BE2C (cell line): ENCODE data around the gene SMAD3.

Experiments
- DNase-seq: peaks from one replicate; pipeline ENCODE4 v3.0.0-alpha.2; 2020
- H3K27me3 ChIP-seq: fragments of 250-450 bp; sonication (Bioruptor Pico); 2 replicates; pipeline ENCODE4 v1.5.1; 2020; ENCODE audit warnings: mild to moderate bottlenecking
- H3K36me3 ChIP-seq: fragments of 250-450 bp; sonication (Bioruptor Pico); 2 replicates; pipeline ENCODE4 v1.5.1; 2020; ENCODE audit warnings: mild to moderate bottlenecking
- H3K4me1 ChIP-seq: fragments of 250-450 bp; sonication (Bioruptor Pico); 2 replicates; pipeline ENCODE4 v1.5.1; 2020
- H3K4me3 ChIP-seq: 2 replicates; pipeline ENCODE4 v1.5.1; 2011; ENCODE audit warnings: low read depth, low read length
- H3K9me3 ChIP-seq: fragments of 250-450 bp; sonication (Bioruptor Pico); 2 replicates; pipeline ENCODE4 v1.5.1; 2020
- CTCF ChIP-seq: IDR thresholded peaks from 2 replicates; pipeline ENCODE4 v1.5.1; 2012; ENCODE audit warnings: mild to moderate bottlenecking, low read depth, low read length

SMAD3 gene

GRCh38 chr15:67144609-67145311 is 79.4 kb downstream of the SMAD3 start:
- H3K36me3 ChIP-seq, result no peaks in the 10 kb centered on the region
- H3K4me3 ChIP-seq, result no peak overlapping the region
- no peak for DNase-seq
- no peaks in the 10 kb centered on the region; the same call in 1 of the 2 replicates for H3K4me1 ChIP-seq
- TF ChIP-seq CTCF, result no peak
- H3K27me3 ChIP-seq, result no peaks in the 10 kb centered on the region
- no peaks in the 10 kb centered on the region for H3K9me3 ChIP-seq

GRCh38 chr15:67145312-67145610 is 79.9 kb downstream of the SMAD3 start:
- H3K4me1 ChIP-seq, result no peaks in the 10 kb centered on the region; the same call in 1 of the 2 replicates
- DNase-seq, result no peak

GRCh38 chr15:67145710-67146109 is 80.3 kb downstream of the SMAD3 start:
- Histone ChIP-seq H3K4me1 (no peaks in the 10 kb centered on the region; the same call in 1 of the 2 replicates), H3K9me3 (no peaks in the 10 kb centered on the region), H3K36me3 (no peaks in the 10 kb centered on the region), H3K4me3 (no peak overlapping the region), H3K27me3 (no peaks in the 10 kb centered on the region)
- TF ChIP-seq CTCF, result no peak
- DNase-seq, result no peak

More at GRCh38 chr15:67145312-67145610, 79.9 kb downstream of the SMAD3 start:
- Histone ChIP-seq H3K36me3 (no peaks in the 10 kb centered on the region), H3K9me3 (no peaks in the 10 kb centered on the region), H3K4me3 (no peak overlapping the region), H3K27me3 (no peaks in the 10 kb centered on the region)
- no peak for TF ChIP-seq CTCF

- Histone ChIP-seq H3K4me3 (no peak overlapping the region), H3K27me3 (no peaks in the 10 kb centered on the region), H3K36me3 (no peaks in the 10 kb centered on the region), H3K9me3 (no peaks in the 10 kb centered on the region), H3K4me1 (no peaks in the 10 kb centered on the region; the same call in 1 of the 2 replicates)
- TF ChIP-seq CTCF, result no peak
- peak; percentile 57 for DNase-seq
Observed at GRCh38 chr15:67146234-67146633, 80.8 kb downstream of the SMAD3 start.

GRCh38 chr15:67146875-67147381 is 81.5 kb downstream of the SMAD3 start:
- Histone ChIP-seq H3K9me3 (no peaks in the 10 kb centered on the region), H3K4me3 (no peak overlapping the region), H3K27me3 (no peaks in the 10 kb centered on the region), H3K4me1 (no peaks in the 10 kb centered on the region; the same call in 1 of the 2 replicates), H3K36me3 (no peaks in the 10 kb centered on the region)
- TF ChIP-seq CTCF, result no peak
- no peak for DNase-seq

- Histone ChIP-seq H3K4me3 (no peak overlapping the region), H3K27me3 (no peaks in the 10 kb centered on the region), H3K4me1 (no peaks in the 10 kb centered on the region; the same call in 1 of the 2 replicates), H3K9me3 (no peaks in the 10 kb centered on the region), H3K36me3 (no peaks in the 10 kb centered on the region)
- no peak for DNase-seq
- no peak for TF ChIP-seq CTCF
Observed at GRCh38 chr15:67147396-67147949, 82.1 kb downstream of the SMAD3 start.
